Calu3 (cell line): Measurements from ENCODE around the gene APCDD1L. TPM values are rescaled to one million over a fixed set of nuclear protein-coding genes. Genes with fewer than 3 reads are reported as not detected.

Source experiments
- BruUV-seq: library from RNA; stranded (reverse); fragments of 400-500 nt; replicated peaks from 2 replicates; lab custom pipeline; 2021; lab: Mats Ljungman, UMichigan
- CTCF ChIA-PET: fragments of 300-600 bp; sonication (Branson Sonifier 250); formaldehyde crosslinking; loops from one replicate; lab custom pipeline; 2022; ENCODE audit warnings: antibody characterized with exemption; lab: Charles Lee
- DNase-seq: peaks from one replicate; pipeline ENCODE4 v3.0.0; 2022
- H3K27ac Mint-ChIP-seq: one replicate; pipeline ENCODE4 v1.8.0; 2022; ENCODE audit warnings: mixed read lengths; ENCODE audit not compliant: unreplicated experiment
- H3K27me3 Mint-ChIP-seq: one replicate; pipeline ENCODE4 v1.8.0; 2022; ENCODE audit warnings: mixed read lengths; ENCODE audit not compliant: unreplicated experiment
- H3K36me3 Mint-ChIP-seq: one replicate; pipeline ENCODE4 v1.8.0; 2022; ENCODE audit warnings: mild to moderate bottlenecking, moderate library complexity, mixed read lengths; ENCODE audit not compliant: insufficient read depth, unreplicated experiment
- H3K4me1 Mint-ChIP-seq: one replicate; pipeline ENCODE4 v1.8.0; 2022; ENCODE audit warnings: mild to moderate bottlenecking, low read depth, mixed read lengths; ENCODE audit not compliant: unreplicated experiment
- H3K4me3 Mint-ChIP-seq: one replicate; pipeline ENCODE4 v1.8.0; 2022; ENCODE audit warnings: mild to moderate bottlenecking, low read depth, moderate library complexity, mixed read lengths; ENCODE audit not compliant: unreplicated experiment
- H3K9me3 Mint-ChIP-seq: one replicate; pipeline ENCODE4 v1.8.0; 2022; ENCODE audit warnings: low read depth, mixed read lengths; ENCODE audit not compliant: unreplicated experiment
- CTCF ChIP-seq: fragments of 200-600 bp; IDR thresholded peaks from one replicate; pipeline ENCODE4 v1.8.0; 2022; ENCODE audit warnings: antibody characterized with exemption; ENCODE audit not compliant: unreplicated experiment
- intact Hi-C: fragments of 100-400 bp; cut with micrococcal nuclease; formaldehyde crosslinking; loops from one replicate; pipeline ENCODE4 v1.10.0; 2022; ENCODE audit not compliant: unreplicated experiment
- total RNA-seq: library from RNA; stranded (reverse); gene quantifications from 2 replicates; pipeline ENCODE4 v1.2.3, GENCODE V29; 2022

The APCDD1L gene
- total RNA-seq, 1 experiment from 2014 or later, result not detected

DNA sequence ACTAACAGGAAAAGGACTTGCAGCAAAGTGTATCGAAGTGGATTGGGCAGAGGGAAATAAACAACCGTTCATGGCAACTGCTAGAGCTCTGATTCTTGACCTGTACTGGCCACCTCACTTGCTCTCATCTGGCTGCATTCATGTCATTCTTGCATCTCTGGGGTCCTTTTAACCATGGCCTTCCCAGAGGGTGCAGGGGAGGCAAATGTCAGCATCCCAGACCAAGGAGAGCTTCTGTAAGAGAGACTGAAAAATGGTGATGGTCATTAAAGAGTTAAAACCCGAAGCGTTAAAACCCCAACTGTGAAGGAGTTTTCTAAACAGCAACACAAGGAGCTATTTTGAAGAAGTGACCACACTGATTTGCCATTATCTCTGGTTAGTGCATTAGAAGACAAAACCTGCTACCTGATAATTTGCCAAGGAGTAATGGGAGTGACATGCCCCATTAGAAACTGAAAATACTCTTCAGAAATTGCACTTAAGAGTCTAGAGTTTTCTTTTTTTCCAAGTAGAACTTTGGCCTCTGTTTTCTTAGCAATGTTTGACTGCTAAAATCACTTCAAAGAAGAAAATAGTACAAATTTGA lies 62.4 kb downstream of the APCDD1L start:
- Mint-ChIP-seq H3K9me3 (peaks cover 13% of the 10 kb centered on the region), H3K27me3 (no peaks in the 10 kb centered on the region), H3K27ac (no peak overlapping the region), H3K4me1 (no peaks in the 10 kb centered on the region), H3K36me3 (no peaks in the 10 kb centered on the region), H3K4me3 (no peak overlapping the region)
- CTCF ChIA-PET, result interaction anchor here (0.5 kb wide), 1 partner anchor 22 kb away, joined by 3 read pairs; no protein-coding TSS in a partner anchor
- no TSS peak for BruUV-seq
- intact Hi-C loops, result no loop called here
- no peak for TF ChIP-seq CTCF
- no peak for DNase-seq

GRCh38 chr20:58450254-58450653 lies 64.9 kb downstream of the APCDD1L start:
- H3K27ac Mint-ChIP-seq, result no peak overlapping the region
- H3K36me3 Mint-ChIP-seq, result peaks cover 5% of the 10 kb centered on the region
- H3K27me3 Mint-ChIP-seq, result no peaks in the 10 kb centered on the region
- H3K4me3 Mint-ChIP-seq, result no peak overlapping the region
- H3K4me1 Mint-ChIP-seq, result no peaks in the 10 kb centered on the region
- no TSS peak for BruUV-seq
- intact Hi-C loops, result no loop called here
- TF ChIP-seq CTCF, result no peak
- no peak for DNase-seq
- CTCF ChIA-PET, result no interaction called here
- H3K9me3 Mint-ChIP-seq, result peaks cover 11% of the 10 kb centered on the region

DNA sequence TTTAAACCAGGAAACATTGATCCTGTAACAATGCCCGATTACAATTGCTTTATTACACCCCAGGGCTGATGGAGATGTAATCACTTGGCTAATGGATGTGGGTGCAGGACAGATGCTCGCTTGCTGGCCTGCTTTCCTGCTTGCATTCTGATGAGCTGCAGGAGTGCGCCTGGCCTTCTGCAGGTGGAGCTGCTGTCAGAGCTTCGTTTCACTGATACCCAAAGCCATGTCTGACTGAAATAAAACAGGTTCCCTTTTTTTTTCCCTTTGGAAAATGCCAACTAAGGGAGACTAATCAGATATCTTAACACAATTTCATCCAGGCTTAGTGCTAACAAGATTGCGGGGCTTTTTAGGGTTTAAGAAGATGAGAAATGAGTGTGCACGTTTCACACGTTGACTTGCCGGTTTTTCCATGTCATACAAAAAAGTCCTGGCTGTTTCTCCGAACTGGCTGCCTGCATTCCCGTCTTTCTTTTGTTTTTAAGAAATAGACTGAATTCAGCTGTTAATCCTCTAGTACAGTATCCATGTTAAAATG lies 65.4 kb downstream of the APCDD1L start:
- intact Hi-C loops, result no loop called here
- TF ChIP-seq CTCF, result no peak
- Mint-ChIP-seq H3K27me3 (no peaks in the 10 kb centered on the region), H3K4me3 (no peak overlapping the region), H3K4me1 (no peaks in the 10 kb centered on the region), H3K36me3 (peaks cover 10% of the 10 kb centered on the region), H3K9me3 (peaks cover 9% of the 10 kb centered on the region), H3K27ac (no peak overlapping the region)
- no peak for DNase-seq
- no TSS peak for BruUV-seq
- CTCF ChIA-PET, result no interaction called here

DNA sequence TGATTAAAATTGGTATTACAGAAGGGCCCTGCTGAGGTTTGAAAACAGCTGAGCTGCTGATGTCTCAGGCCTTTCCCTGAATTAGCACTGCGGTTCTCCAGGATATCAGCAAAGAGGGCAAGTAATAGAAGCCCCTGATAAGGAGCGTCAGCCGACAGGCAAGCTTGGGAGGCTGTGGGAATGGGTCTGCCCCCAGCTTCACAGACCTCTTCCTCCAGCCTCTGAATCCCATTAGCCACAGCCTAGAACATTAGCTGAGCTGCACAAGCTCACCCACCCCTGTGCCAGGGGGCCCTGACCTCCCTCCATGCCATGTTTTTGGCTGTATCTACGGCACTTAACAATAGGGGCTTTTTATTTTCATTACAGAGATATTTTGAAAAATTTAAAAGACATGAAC lies 66.2 kb downstream of the APCDD1L start:
- BruUV-seq, result no TSS peak
- CTCF ChIA-PET, result no interaction called here
- H3K27ac Mint-ChIP-seq, result no peak overlapping the region

More for the DNA sequence above, 66.2 kb downstream of the APCDD1L start:
- Mint-ChIP-seq H3K27me3 (no peaks in the 10 kb centered on the region), H3K9me3 (peaks cover 2% of the 10 kb centered on the region), H3K4me3 (no peak overlapping the region), H3K4me1 (no peaks in the 10 kb centered on the region), H3K36me3 (peaks cover 15% of the 10 kb centered on the region)
- TF ChIP-seq CTCF, result no peak
- no peak for DNase-seq
- intact Hi-C loops, result no loop called here
